HUES64 (cell line): ENCODE data around the gene PARD3B.

Source experiments
- H3K27ac ChIP-seq: 2 replicates; pipeline ENCODE4 v1.7.0; 2013; ENCODE audit warnings: low read depth, low read length, inconsistent platforms
- H3K27me3 ChIP-seq: 2 replicates; pipeline ENCODE4 v1.6.1; 2013; ENCODE audit warnings: mild to moderate bottlenecking, low read length; ENCODE audit not compliant: insufficient read depth
- H3K36me3 ChIP-seq: 2 replicates; pipeline ENCODE4 v1.6.1; 2013; ENCODE audit warnings: mild to moderate bottlenecking, low read length; ENCODE audit not compliant: insufficient read depth
- H3K4me1 ChIP-seq: 2 replicates; pipeline ENCODE4 v1.6.1; 2013; ENCODE audit warnings: mild to moderate bottlenecking, low read length, moderate library complexity; ENCODE audit not compliant: insufficient read depth
- H3K4me3 ChIP-seq: 2 replicates; pipeline ENCODE4 v1.5.1; 2013; ENCODE audit warnings: mild to moderate bottlenecking, low read length, moderate library complexity
- H3K9ac ChIP-seq: 2 replicates; pipeline ENCODE4 v1.6.1; 2013; ENCODE audit warnings: mild to moderate bottlenecking, low read depth, low read length
- H3K9me3 ChIP-seq: 2 replicates; pipeline ENCODE4 v1.6.1; 2013; ENCODE audit warnings: low read depth, low read length; ENCODE audit not compliant: insufficient read depth
- WGBS: fragments of 150-250, 120-280 bp; methylation state at CpG from one replicate; pipeline ENCODE4 v1.1.7; 2013; ENCODE audit warnings: missing lambda C conversion rate; 5-methylcytosine and 5-hydroxymethylcytosine counted together

Gene PARD3B

GRCh38 chr2:204571911-204572310 lies 26.6 kb downstream of the PARD3B start:
- H3K4me1 ChIP-seq = no peaks in the 10 kb centered on the region
- H3K9me3 ChIP-seq = no peaks in the 10 kb centered on the region
- WGBS = 93% methylated on average over 2 of the region's 2 CpGs
- H3K9ac ChIP-seq = no peak overlapping the region
- no peaks in the 10 kb centered on the region for H3K27me3 ChIP-seq
- no peak overlapping the region for H3K4me3 ChIP-seq
- H3K36me3 ChIP-seq = no peaks in the 10 kb centered on the region
- H3K27ac ChIP-seq = no peak overlapping the region

- WGBS = 98% methylated on average over 2 of the region's 2 CpGs
- Histone ChIP-seq H3K9ac (no peak overlapping the region), H3K27ac (no peak overlapping the region), H3K27me3 (no peaks in the 10 kb centered on the region), H3K36me3 (no peaks in the 10 kb centered on the region), H3K9me3 (no peaks in the 10 kb centered on the region), H3K4me1 (no peaks in the 10 kb centered on the region), H3K4me3 (no peak overlapping the region)
These were observed 27.9 kb downstream of the PARD3B start for GRCh38 chr2:204573221-204573620.

- Histone ChIP-seq H3K27me3 (no peaks in the 10 kb centered on the region), H3K4me1 (no peaks in the 10 kb centered on the region), H3K9me3 (no peaks in the 10 kb centered on the region), H3K27ac (no peak overlapping the region), H3K36me3 (no peaks in the 10 kb centered on the region), H3K4me3 (no peak overlapping the region), H3K9ac (no peak overlapping the region)
- 94% methylated on average over 4 of the region's 4 CpGs for WGBS
These were observed 29.2 kb downstream of the PARD3B start for GRCh38 chr2:204574486-204574885.

GRCh38 chr2:204575463-204575862 lies 30.2 kb downstream of the PARD3B start:
- no peaks in the 10 kb centered on the region for H3K36me3 ChIP-seq
- H3K27me3 ChIP-seq = no peaks in the 10 kb centered on the region
- H3K9me3 ChIP-seq = no peaks in the 10 kb centered on the region
- H3K9ac ChIP-seq = no peak overlapping the region
- H3K4me3 ChIP-seq = no peak overlapping the region
- H3K4me1 ChIP-seq = no peaks in the 10 kb centered on the region
- 84% methylated on average over 3 of the region's 3 CpGs for WGBS
- no peak overlapping the region for H3K27ac ChIP-seq

- no peak overlapping the region for H3K4me3 ChIP-seq
- WGBS = 100% methylated on average over 4 of the region's 6 CpGs
- H3K9ac ChIP-seq = no peak overlapping the region
- H3K27ac ChIP-seq = no peak overlapping the region
- no peaks in the 10 kb centered on the region for H3K9me3 ChIP-seq
- H3K27me3 ChIP-seq = no peaks in the 10 kb centered on the region
- no peaks in the 10 kb centered on the region for H3K4me1 ChIP-seq
- no peaks in the 10 kb centered on the region for H3K36me3 ChIP-seq
These were observed 31.2 kb downstream of the PARD3B start for GRCh38 chr2:204576362-204576979.

GRCh38 chr2:204578928-204579598 lies 33.8 kb downstream of the PARD3B start:
- Histone ChIP-seq H3K4me3 (no peak overlapping the region), H3K36me3 (no peaks in the 10 kb centered on the region), H3K9me3 (no peaks in the 10 kb centered on the region), H3K9ac (no peak overlapping the region), H3K4me1 (no peaks in the 10 kb centered on the region), H3K27ac (no peak overlapping the region), H3K27me3 (no peaks in the 10 kb centered on the region)
- 93% methylated on average over 11 of the region's 11 CpGs for WGBS

- no peak overlapping the region for H3K27ac ChIP-seq
- no peaks in the 10 kb centered on the region for H3K36me3 ChIP-seq
- WGBS = 91% methylated on average over 4 of the region's 4 CpGs
- H3K9me3 ChIP-seq = no peaks in the 10 kb centered on the region
- no peak overlapping the region for H3K4me3 ChIP-seq
- no peaks in the 10 kb centered on the region for H3K4me1 ChIP-seq
- no peak overlapping the region for H3K9ac ChIP-seq
- H3K27me3 ChIP-seq = no peaks in the 10 kb centered on the region
These were observed 36.7 kb downstream of the PARD3B start for GRCh38 chr2:204581946-204582345.

GRCh38 chr2:204583773-204584172 lies 38.5 kb downstream of the PARD3B start:
- WGBS = 96% methylated on average over 2 of the region's 2 CpGs
- no peaks in the 10 kb centered on the region for H3K9me3 ChIP-seq
- no peaks in the 10 kb centered on the region for H3K27me3 ChIP-seq
- H3K4me1 ChIP-seq = no peaks in the 10 kb centered on the region
- no peak overlapping the region for H3K27ac ChIP-seq
- no peak overlapping the region for H3K9ac ChIP-seq
- no peaks in the 10 kb centered on the region for H3K36me3 ChIP-seq
- no peak overlapping the region for H3K4me3 ChIP-seq

- Histone ChIP-seq H3K4me3 (no peak overlapping the region), H3K9me3 (no peaks in the 10 kb centered on the region), H3K27me3 (no peaks in the 10 kb centered on the region), H3K4me1 (no peaks in the 10 kb centered on the region), H3K9ac (no peak overlapping the region), H3K27ac (no peak overlapping the region), H3K36me3 (no peaks in the 10 kb centered on the region)
- 100% methylated on average over 1 of the region's 1 CpG for WGBS
These were observed 40.7 kb downstream of the PARD3B start for GRCh38 chr2:204585930-204586329.

GRCh38 chr2:204586444-204587180 lies 41.3 kb downstream of the PARD3B start:
- 97% methylated on average over 6 of the region's 7 CpGs for WGBS
- no peaks in the 10 kb centered on the region for H3K36me3 ChIP-seq
- no peak overlapping the region for H3K9ac ChIP-seq
- no peaks in the 10 kb centered on the region for H3K27me3 ChIP-seq
- H3K9me3 ChIP-seq = no peaks in the 10 kb centered on the region
- H3K27ac ChIP-seq = no peak overlapping the region
- H3K4me3 ChIP-seq = no peak overlapping the region
- no peaks in the 10 kb centered on the region for H3K4me1 ChIP-seq

GRCh38 chr2:204590063-204590462 lies 44.8 kb downstream of the PARD3B start:
- no peak overlapping the region for H3K9ac ChIP-seq
- H3K9me3 ChIP-seq = no peaks in the 10 kb centered on the region
- no peak overlapping the region for H3K27ac ChIP-seq
- no peak overlapping the region for H3K4me3 ChIP-seq
- WGBS = 94% methylated on average over 3 of the region's 3 CpGs
- H3K4me1 ChIP-seq = no peaks in the 10 kb centered on the region
- no peaks in the 10 kb centered on the region for H3K27me3 ChIP-seq
- no peaks in the 10 kb centered on the region for H3K36me3 ChIP-seq
